GM21619 (cell line): ENCODE data around the gene AUP1.

Experiments
- ATAC-seq: cut with Tn5 transposase; IDR thresholded peaks from one replicate; pipeline ENCODE4 v1.9.1; 2021; ENCODE audit not compliant: unreplicated experiment

The AUP1 gene

GRCh38 chr2:74556831-74557370 is 27.4 kb upstream of the AUP1 start:
- ATAC-seq, result no peak

GRCh38 chr2:74556159-74556558 is 26.7 kb upstream of the AUP1 start:
- no peak for ATAC-seq

- no peak for ATAC-seq
Observed at GRCh38 chr2:74555610-74556103, 26.2 kb upstream of the AUP1 start.

DNA sequence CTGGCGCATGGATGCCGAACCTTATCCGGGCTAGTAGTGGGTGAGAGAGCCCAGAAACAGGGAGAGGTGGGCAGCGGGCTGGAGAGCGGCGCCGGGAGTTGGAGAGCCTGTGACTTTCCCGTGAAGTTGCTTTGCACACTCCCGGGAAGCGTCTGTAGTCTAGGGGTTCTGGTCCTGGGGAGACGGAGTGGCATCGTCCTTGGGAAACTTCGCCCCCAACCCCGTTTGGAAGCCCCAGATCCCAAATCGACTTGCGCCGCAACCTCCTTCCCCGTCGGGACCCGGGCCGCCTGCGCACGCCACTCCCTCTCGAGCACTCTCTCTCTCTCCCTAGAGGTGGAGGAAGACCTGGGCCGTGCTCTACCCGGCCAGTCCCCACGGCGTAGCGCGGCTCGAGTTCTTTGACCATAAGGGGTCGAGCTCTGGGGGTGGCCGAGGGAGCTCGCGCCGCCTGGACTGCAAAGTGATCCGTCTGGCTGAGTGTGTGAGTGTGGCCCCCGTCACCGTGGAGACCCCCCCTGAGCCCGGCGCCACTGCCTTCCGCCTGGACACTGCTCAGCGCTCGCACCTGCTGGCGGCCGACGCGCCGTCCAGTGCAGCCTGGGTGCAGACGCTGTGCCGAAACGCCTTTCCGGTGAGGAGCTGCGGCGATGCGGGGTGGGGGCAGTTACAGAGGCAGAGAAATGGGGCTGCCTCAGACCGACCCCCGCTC is 25.5 kb upstream of the AUP1 start:
- ATAC-seq, result peak; percentile 35

GRCh38 chr2:74553892-74554819 is 24.6 kb upstream of the AUP1 start, which contains the start of the genes DOK1 and LOXL3:
Gene DOK1 (plus strand): TSS chr2:74554720. CDS start chr2:74554755, 35 bp downstream.
Gene LOXL3 (minus strand): TSS chr2:74553942. CDS start chr2:74552634, 1,308 bp downstream.
- peak; percentile 47 for ATAC-seq

- ATAC-seq, result no peak
Observed at GRCh38 chr2:74552914-74553811, 23.7 kb upstream of the AUP1 start.

GRCh38 chr2:74551942-74552913 is 22.7 kb upstream of the AUP1 start:
- no peak for ATAC-seq

DNA sequence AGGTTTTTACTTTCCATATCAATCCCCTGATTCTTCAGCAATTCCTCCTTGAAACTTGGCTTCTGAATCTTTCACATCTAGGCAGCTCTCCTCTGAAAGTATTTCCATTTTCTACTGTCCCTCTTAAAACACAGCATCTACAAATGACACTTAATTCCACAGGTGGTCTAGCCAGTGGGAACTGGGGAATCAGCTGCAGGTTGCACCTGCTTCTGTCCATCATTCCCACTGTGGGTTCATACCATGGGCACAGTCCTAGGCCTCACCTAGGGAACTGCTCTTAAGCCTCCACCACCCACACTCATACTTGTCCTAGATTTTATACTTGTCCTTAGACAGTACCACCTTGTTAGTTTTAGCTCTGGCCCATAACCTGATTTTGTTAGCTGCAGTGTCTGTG is 22.0 kb upstream of the AUP1 start:
- no peak for ATAC-seq

DNA sequence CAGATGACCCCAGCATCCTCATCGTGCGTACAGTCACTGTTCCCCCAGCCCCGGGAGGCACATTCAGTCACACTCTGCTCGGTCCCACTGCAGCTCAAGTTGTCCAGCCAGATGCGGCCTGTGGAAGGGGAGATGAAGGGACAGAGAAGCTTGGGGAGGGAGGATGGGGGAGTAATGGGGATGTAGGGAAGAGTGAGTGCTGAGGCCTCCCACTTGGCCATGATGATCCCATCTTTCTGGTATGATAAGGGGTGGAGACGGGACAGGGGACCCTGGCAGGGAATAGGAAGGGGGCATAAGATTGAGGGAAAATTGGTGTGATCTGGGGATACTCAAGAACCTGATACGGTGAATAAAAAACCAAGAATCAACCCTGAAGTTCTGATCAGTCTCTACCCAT is 20.7 kb upstream of the AUP1 start:
- no peak for ATAC-seq

DNA sequence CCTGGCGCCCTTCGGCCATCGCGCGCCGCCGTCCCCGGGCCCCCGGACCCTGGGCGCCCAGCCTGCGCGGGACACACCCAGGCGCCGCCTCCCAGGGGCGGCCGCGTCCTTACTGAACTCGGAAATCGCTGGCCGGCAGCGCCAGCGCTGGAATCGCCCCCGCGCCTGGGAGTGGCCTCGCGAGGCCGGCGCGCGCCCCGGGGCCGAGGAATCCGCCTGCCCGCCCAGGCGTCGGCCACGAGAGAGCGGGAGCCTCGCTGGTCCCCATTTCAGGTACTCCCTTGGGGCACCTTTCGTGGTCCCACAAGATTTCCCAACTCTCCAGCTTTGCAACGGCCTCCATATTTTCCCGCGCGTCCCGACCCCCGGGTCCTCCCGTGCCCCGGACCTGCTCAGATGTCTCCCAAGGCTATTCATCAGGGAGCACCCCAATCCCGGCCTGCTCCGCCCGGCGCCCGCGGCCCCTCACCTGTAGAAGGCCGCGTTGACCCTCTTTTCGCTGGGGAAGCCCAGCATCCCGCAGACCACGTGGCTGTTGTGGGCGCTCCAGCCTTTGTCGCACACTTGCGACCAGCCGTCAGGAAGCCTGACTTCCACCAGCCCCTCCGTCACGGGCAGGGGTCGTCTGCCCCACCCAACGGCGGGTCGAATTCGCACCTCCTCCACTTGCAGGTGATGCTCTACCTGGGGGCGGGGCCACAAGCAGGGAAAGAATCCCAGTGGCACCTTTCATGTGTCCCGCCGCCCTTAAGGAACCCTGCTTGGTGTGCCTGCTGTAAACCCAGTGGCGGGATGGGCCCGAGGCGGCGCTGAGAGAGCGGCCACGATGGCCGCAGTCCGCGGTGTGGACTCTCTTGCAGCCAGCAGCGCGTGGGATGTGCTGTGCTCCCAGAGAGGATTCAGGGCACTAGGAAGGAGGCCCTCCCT is 19.7 kb upstream of the AUP1 start:
- ATAC-seq, result no peak

GRCh38 chr2:74548285-74548899 is 18.9 kb upstream of the AUP1 start:
- no peak for ATAC-seq

DNA sequence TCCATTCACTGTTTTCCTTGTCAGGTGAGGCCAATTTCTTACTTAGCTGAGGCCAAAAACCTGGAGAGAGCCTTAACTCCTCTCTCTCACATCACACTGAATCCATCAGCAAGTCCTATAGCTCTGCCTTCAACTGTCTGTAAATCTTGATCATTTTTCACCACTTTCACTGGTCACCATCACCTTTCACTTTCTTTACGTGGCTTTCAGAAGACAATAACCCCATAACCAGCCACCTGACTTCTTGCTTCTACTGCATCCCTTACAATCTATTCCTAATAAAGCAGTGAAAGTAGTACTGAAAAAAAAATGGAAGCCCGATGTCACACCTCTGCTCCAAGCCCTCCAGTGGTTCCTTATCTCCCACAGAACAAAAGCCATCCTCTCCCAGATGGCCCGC is 16.5 kb upstream of the AUP1 start:
- no peak for ATAC-seq

DNA sequence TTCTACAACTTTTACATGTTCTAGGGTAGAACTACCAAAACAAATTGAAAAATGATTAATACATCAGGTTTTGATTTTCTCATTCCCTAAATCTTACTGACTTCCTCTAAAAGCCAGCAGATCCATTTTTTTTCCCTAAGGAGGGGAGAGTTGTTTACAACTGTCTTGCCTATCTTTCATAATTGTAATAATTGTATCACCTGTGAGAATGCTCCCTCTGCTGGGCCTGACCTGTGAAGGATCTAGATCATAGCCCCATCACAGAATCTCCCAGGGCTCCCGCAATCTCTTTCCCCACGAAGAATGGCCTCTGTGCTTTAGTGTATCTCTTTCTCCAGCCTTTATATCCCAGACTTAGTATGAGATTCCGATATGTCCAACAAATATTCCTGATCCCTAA is 15.1 kb upstream of the AUP1 start:
- ATAC-seq, result no peak

- ATAC-seq, result no peak
Observed at GRCh38 chr2:74542978-74543377, 13.5 kb upstream of the AUP1 start.

GRCh38 chr2:74540291-74540690 is 10.8 kb upstream of the AUP1 start:
- ATAC-seq, result no peak

DNA sequence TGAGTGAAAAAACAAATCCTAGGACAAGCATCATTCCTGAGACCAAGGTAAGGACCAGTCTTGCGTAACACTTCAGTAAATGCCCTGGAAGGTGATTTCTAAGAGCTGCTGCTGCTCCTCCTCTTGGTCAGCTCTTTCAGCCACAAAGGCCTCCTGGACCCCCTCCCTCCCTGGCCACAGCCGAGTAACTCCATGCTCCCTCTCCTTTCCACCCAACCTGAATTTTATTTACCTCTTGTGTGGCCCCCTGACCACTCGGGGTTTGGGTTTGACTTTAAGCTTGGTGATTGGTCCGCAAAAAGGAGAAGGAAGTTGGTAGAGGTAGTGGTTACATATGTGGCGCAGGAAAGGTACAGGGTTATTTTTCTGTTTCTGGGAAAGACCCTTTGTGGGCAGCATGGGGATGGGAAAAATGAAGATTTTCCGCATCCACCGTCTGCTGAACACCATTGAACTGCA is 9.4 kb upstream of the AUP1 start:
- no peak for ATAC-seq

GRCh38 chr2:74537140-74537539 is 7.6 kb upstream of the AUP1 start:
- ATAC-seq, result no peak
